EL (cell line): ENCODE data around the gene PAK3.

ENCODE experiments used
- DNase-seq: peaks from one replicate; pipeline ENCODE4 v3.0.0-alpha.2; 2016

PAK3 gene

DNA sequence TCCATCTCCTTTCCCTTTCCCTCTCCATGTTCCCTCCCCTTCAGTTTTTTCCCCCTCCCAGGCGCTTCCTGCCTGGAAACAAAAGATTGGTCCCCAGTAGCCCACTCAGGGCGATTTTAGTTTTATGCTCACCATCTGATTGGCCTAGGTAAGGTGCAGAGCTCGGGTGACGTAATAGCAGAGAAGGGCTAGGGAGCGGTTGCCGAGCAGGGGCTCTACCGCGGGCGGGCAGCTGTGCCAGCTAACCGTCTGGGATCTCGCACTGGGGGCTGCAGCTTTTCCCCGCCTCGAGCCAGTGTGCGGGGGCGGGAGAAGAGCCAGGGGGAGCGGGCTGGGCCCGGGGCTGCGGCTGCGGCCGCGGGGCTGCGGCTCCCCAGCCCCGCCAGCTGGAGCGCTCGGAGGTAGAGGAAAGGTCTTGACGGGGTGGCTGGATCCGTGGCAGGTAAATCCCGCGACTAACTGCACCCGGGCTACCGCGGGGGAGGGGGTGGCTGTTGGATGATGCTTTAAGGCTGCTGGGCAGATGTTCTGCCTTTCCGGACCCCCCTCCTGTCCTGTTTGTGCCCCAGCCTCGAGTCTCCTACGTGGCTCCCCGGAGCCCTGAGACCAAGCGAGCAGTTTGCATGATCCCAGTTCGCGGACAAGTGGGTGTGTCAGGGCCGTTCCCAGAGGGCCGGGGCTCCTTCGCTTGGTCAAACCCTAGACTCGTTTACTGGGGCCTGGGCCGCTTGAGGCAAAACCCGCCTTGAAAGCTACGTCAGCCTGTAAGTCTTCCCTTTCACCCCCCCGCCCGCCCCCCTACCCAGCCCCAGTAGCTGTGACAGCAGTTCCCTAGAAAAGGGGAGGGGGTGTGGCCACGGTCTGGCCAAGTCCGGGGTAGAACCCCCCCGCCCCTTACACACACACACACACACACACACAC is at the start of gene PAK3:
TSS of gene PAK3 (plus strand) at position 218 of the 922 bp plus-strand sequence. CDS start 26,913 bp downstream, outside the sequence.
- peak; percentile 65 for DNase-seq

DNA sequence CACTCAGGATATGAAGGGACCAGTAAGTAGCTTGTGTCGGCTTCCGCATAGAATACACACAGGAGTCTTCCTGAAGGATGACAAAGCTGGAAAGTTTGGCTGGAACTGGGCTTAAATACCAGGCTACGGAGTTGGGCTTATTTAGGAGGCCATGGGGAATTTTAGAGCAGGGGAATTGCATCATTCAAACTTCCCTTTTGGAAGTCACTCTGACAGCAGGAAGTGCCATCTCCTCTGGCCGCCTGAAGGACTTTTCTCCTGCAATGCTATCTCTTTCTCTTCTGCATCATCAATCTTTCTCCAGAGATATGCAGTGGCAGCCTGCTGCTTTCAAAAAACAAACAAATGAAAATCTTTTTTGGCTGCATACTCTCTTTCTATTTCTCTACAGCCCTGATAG is 48.4 kb upstream of the PAK3 start:
- DNase-seq: no peak

DNA sequence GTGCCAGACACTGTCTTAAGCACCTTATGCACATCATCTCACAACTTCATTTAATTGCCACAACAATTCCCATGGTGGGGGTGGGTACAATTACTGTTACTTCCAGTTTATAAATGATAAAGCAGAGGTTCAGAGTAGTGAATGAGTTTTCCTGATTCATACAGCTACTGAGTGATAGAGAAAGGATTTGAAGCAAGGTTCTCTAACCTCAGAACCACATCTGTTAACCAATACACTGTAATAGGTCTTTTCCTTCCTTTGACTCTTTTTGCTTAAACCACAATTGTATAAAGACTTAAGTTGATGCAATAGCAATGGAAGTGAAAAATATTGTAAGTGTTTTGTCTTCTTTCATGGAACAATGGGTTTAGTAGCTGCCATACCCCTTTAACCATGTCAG is 43.5 kb upstream of the PAK3 start:
- no peak for DNase-seq

DNA sequence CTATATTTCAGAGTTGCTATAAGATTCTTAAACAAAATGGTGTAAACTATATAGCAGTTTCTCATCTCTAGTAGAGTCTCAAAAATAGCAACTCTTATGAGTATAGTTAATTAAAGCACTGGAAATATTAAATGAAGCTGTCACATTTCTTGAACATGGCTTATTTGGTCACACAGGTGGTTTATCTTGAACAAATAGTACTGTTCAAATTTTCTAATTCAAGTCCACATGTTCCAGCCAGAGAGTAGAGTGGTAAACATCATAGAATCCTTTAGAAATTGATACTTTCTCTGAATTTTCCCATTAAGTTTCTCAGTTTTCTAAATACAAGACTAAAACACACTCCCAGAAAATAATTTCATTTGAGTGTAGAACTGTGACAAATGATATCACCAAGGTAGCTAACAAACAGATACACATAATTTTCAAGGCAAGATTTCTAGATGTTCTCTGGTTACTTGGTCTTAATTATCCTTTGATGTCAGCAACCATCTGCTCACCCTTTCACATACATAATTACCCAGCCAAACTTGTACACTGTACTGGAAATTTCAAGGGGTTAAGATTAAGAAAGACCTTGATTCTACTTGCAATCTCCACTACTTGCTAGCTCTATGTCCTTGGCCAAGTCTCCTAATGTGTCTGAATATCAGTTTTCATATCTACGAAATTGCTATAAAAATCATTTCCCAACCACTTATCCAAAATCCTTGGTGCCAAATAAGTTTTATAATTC is 24.3 kb upstream of the PAK3 start:
- no peak for DNase-seq

DNA sequence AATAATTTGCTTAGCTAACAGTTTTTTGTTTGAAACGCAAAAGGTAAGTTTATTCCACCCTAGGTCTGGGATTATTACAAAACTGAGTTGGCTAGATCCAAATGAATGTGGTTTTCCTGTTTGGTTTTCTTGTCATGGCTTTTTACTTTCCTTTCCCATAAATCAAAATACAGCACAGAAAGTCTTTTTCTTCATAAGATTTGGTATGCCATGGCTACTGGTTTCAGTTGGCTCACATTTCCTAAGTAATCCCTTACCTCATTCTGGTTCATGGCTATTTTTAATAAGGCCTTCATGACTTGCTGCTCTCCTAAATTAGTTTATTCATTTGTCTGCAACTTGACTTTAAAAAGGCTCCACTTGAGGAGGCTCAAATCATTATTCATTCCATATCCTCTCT is 12.9 kb upstream of the PAK3 start:
- no peak for DNase-seq

DNA sequence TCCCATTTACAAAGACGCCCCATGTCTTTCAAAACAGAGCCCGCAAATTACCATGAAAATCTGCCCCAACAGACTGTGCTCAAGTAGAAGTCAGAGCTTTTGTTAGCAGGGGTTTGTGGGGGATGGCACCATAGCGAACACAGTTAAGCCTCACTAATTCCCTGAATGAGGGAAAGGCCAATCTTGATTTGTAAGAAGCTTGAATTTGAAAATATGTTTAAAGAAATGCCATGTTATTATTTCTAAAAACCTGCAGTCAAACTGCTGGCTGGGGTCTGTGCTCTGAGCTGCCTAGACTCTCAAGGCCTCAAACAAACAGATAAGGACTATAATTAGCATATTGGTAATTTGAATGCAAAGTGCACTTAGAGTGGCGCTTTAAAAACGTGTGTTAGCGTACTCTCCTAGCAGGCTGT is 9.4 kb upstream of the PAK3 start:
- no peak for DNase-seq

DNA sequence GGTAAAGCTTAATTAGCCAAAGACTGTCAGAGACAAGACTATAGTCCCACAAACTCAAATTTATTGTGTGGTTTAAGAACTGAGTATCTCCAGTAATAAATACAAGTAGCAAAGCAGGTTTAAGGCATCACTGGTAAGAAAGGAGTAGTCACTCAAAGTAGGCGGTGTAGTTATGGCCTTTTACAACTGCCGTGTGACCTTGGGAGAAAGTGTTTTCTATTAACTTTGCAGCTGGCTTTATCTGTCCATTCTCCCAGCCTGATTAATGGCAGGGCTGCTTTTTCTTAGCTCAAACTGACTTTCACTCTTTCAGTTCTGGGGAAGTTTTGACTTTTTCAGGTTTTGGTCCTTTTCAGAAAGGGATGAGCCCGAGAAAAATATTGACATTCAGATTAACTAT is 7.4 kb upstream of the PAK3 start:
- DNase-seq: no peak

DNA sequence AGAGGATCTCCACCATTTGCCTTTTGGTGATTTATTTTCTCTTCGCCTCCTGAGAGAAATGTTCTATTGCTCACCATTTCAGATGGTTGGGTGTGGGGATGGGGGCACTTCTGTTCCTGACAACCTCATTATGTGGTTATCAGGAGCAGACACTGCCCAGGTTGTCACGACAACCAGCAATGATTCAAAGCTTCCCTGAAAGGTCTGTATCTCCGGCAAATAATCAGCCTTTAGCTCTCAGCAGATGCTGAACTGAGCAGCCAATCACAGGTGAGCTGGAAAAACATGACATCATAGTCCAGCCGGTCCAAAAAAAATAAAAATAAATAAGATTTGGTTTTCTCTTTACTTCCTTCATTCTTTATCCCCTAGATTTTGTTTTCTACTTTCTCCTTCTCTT is 5.5 kb upstream of the PAK3 start:
- no peak for DNase-seq

DNA sequence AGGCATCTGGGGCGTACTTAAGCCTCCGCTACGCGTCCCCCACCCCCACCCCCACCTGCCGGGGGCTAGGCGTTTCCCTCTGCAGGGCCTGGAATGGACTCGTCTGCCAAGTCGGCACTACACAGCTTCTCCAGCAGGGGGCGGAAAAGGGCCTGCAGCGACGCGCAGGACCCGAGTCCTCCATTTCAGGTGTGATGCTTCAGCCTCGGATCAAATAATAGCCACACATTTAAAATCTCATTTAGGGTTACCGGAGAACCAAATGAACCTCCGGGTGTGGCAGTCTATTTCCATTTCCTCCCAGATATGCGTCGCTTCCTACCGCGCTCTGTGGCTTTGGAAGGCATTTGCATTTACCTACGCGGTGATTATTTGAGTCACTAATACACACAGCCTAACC is 2.9 kb downstream of the PAK3 start:
- peak; percentile 7 for DNase-seq

DNA sequence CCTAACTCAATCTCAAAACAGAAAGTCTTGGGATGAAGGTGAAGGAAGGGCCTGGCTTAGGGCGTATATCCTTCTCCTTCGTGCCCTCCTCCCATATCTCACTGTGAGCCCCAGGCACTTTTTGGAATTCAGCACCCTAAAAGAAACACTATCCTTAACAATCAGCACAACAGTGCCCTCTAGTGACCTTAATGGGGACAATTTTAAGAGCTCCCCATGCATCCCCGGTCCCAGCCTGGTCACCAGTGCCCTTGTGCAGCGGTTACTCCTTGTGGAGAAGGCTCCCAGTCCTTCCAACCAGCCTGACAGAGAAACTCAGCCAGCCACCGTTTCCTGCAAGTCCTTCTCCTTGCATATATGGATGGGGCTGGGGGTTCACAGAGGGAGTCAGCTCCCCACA is 4.2 kb downstream of the PAK3 start:
- DNase-seq: peak; percentile 37

DNA sequence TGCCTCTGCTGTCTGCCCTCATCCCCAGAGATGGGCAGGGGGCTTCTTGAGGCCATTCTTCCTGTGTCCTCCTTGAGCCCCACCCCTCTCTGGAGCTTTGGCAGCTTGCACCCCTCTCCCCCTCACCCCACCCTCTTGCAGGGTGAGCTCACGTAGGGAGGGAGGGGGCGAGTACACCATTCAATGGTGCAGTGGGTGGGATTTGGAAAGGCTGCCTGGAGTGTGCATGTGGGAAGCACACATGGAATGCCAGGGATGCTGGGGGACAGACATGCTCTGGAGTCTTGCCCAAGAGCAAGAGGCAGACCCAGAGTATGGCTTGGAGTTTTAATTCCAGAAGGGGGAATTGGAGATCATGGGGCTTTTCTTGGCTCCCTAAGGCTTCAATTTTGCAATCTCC is 5.6 kb downstream of the PAK3 start:
- DNase-seq: no peak

DNA sequence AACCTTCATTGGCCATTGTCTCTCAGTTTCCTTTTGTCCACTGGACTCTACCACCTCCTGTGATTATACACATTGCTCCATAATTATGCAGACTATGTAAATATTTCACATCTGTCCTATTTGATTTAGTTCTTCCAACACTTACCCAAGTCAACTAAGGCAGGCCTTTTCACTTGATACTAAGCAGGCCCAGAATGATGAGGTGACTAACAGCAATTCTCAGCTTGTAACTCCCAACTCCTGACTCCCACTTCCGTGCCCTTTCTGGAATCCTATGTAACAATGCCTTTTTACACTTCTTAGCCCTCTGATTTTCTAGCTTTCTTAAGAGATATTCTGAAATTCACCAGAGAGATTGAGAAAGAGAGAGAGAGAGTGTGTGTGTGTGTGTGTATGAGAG is 6.6 kb downstream of the PAK3 start:
- DNase-seq: no peak

DNA sequence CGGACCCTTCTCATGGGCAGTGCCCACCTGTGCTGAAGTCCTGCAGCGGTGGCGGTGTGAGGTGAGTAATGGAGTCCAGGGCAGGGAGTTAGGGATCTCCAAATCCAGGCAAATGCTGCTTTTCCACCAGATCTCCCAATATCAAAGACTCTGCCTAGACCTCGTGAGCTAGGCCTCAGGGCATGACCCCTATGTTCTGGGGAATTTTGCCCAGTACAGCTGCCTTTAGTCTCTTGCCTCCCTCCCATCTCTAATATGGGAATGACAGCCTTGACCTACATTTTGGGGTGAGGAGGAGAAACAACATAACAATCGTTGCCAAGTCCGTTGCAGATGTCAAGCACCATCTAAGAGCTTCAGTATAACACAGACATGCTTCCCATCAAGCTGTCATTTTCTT is 7.3 kb downstream of the PAK3 start:
- no peak for DNase-seq

DNA sequence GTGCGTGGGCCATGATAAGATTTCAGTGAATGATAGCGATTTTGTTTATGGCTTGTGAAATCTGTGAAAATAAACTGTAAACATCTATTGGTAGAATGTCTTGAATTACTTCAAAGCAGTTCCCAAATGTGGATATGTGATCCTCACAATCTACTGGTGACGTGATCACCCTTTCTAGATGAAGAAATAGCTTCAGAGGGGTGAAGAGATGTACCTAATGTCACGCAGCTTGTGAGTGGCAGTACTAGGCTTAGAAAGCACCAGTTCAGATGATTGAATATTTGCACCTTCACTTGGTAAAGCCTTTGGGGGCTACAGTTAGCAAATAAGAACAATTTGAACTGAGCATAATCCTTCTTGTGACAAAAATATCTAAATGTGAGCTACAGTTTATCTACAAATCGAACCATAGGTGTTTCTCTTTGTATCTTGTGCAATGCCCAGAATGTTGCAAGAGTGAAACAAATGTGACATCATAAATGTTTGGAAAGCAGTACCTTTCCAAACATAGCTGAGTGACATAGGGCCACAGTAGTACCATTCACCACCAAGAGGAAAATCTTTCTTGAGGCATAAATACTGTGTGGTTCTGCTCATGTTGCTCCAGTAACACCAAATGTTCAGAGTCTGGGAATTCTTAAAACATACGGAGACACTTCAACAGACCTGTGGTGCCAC is 14.2 kb downstream of the PAK3 start:
- no peak for DNase-seq

DNA sequence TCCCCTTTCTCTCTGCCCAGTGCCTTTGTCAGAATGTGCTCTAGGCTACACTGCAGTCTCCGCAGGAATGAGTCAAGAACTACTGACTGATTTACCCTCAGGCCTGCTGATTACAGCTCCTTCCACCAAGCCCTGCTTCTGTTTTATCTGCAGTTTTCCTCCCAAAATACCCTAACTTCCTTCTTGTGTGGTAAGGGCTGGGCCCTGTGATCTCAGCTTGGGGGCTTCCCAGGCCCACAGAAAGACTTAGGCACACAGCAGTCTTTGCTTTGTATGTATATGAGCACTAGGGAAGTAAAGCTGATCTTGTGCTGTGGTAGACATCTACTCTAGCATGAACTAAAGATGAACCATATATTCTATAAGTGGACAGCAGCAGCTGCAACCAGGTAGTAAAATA is 18.8 kb downstream of the PAK3 start:
- no peak for DNase-seq

DNA sequence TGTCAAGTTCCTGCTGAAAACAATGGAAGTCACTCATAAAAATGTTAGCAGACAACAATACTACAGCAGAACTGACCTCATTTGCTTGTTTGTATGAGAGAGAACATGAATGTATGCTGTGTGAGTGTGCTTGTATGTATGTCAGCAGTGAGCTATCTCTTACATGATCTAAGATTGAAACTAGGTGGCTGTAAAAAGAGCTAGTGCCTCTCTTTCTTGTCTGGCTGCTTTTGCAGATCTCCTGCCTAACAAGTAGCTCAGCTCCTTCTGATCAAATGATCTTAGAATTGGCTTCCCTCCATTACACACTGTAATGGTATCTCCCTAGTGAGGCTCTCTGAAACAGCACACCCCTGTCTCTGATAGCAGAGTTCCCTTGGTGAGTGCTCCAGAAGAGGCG is 20.7 kb downstream of the PAK3 start:
- DNase-seq: no peak

DNA sequence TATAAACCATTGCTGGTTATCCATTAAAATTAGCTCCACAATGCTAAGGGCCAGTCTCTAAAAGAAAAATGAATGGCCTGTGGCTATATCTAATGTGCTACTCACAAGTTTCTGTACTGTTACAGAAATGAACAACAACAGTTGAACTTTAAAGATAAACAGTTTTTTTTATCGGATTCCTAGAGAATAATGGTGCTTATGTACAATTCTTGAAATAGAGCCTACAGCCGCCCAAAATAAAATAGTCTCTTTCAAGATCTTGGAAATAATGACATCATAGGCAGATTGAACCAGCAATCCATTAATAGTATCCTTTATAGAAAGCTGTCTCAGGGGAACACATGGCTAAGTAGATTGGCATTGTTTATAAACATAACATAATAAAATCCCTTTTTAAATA is 23.4 kb downstream of the PAK3 start:
- no peak for DNase-seq

DNA sequence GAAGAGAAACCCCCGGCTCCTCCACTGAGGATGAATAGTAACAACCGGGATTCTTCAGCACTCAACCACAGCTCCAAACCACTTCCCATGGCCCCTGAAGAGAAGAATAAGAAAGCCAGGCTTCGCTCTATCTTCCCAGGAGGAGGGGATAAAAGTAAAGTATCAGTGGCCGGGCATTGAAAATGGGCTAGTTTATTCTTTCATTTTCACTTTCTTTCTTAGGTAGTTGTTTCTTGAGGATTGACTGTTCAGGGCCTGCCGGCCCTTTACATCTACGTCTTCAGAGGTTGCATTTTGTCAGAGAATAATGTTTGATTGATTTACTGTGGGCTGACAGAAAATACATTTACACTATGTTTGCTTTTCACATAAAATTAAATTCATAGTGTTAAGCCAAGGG is 27.1 kb downstream of the PAK3 start:
- no peak for DNase-seq

DNA sequence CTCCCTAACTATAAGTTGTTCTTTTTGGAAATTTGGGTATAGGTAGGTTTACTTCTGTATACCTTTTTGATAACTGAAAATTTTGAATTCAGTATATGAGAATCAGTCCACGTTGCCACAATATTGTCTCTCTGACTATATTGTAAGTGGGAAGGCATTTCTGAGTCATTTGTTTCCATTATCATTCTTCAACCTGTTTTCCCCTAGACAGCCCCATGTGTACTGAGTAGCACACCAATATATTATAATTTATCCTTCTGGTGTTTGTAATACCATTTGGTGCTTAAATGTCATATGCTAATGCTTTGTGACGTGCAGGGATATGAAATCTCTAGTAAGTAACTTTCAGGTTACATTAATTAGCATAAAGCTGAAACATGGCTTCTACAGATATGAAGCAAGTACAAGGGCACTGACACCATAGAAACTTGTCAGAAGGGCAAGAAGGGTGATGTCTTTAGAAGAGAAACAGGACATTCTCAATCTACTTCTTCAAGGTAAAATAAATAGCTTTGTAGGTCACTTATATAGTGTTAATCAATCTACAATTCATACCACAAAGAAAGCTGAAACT is 27.7 kb downstream of the PAK3 start:
- no peak for DNase-seq

DNA sequence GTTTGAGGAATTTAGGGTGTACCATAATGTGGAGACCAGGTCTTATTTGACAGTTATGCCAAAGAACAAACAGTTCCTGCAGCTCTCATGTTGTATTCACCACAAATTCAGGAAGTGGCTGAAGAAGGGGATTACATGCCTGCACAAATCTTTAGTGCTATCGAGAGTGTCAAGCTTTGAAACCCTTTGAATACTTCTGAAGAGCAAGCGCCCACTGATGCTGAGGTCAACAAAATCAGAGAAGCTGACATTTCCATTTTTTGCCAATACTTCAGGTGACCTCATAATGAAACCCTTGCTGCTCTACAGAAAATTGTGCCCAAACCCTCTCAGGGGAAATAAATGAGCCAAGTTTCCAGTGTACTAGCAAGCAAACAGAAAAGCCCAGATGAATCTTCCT is 28.4 kb downstream of the PAK3 start:
- no peak for DNase-seq

DNA sequence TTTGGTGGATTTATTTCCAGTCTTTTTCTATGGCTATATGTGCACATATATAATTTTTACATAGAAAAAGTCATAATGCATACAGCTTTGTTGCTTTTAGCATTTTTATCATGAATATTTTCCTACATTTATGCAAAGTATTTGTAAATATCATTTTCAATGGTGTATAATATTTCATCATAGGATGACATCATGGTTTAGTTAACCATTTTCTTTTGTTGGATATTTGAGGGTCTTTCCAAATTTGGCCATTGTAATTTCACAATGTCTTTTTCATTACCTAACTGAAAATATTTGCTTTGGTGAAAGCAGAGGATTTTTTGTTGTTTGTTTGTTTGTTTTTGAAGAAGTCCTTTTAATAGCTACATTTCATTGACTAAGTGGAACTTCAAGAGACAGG is 31.0 kb downstream of the PAK3 start:
- no peak for DNase-seq

DNA sequence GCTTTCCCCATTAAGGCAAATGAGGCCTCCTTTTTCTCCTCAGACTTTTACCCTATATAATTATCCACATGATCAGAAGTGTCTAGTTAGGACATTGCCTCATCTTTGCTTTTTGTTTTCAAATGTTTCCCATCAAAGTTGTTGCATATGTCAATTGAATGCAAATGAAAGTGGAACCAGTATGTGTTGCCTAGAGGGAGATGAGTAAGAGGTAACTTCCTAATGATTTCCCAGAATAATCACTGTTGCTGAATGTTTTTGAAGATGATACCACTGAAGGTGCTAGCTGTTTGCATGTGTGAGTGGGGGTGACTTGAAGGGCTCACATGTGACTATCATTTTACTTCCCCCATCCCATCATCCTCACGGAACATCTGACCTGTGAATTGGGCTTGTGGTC is 33.9 kb downstream of the PAK3 start:
- no peak for DNase-seq

DNA sequence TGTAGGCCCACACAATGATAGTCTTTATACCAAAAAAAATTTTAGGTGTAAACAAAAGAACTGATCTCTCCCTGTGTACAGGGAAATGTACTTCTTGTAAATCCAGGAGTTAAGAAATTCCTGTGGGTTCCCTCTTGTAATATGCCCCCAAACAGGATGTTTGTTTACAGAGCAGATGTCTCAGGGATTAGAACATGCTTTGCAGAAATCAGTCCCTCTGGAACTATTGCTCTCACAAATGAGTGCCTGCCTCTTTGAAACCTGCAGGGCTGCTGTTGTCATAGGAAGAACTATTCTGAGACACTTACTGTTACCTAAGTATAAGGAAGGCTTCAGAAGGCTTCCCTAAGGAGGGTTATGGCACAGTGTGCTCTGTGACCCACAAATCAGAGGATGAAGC is 35.6 kb downstream of the PAK3 start:
- peak; percentile 0 for DNase-seq
